Measurements from ENCODE around the gene TMEM63C.

Gene TMEM63C

GRCh38 chr14:77200406-77200985, 18.9 kb downstream of the TMEM63C start:
- DNase-seq = no peak

- DNase-seq = no peak
Observed at GRCh38 chr14:77201696-77202095, 20.1 kb downstream of the TMEM63C start.

DNA sequence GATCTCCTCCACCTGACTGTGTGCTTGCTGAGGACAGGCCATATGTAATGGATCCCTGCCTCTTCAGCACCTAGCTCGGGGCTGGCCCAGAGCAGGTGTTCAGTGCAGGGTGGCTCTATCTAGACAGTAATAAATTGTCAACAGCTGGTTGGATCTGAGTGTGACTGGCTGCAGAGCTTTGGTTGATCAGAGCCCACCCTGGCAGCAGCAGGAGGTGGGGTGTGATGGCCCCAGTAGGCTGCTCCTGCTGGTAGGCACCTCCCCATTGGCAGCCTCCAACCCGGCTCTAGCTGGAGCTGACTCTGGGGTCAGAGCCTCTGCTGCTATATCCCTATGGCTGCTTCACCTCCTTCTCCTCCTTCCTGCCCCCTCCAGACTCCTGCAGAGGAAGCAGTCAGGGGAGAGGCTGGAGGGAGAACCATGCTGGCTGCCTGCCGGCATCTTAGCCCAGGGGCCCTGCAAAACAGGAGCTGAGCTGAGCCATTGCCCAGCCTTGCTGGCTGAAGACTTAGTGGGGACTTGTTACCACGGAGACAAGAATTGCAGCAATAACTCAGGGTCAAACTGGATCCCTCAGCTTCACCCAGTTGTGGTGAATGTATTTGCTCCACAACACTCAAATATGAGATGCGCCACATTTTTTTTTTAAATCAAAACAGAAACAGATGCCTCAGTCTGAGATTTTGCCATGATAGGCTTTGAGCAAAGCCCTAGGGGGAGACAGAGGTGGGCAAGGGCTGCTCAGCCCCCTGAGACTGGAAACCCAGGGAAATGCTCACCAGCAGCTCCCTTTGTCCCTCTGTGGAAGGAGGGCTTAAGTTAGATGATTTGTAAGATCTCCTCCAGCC, 22.2 kb downstream of the TMEM63C start:
- no peak for DNase-seq

- DNase-seq = no peak
Observed at GRCh38 chr14:77204459-77204771, 22.8 kb downstream of the TMEM63C start.

DNA sequence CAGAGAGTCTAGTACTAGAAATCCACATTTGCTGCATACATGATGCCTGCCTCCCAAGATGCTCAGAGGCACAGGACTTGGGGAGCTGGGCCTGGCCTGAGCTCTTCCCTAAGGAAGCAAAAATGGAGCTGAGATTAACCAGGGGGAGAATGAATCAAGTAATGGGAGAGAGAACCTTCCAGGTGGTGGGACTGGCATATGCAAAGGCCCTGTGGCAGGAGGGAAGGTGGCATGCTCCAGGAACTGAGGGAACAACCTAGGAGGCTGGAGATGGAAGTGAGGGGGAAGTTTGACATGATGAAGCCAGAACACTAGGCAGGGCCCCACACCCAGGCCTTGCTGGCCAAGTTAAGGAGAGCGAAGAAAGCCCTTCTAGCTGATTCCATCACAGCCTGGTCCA, 23.3 kb downstream of the TMEM63C start:
- DNase-seq = no peak

DNA sequence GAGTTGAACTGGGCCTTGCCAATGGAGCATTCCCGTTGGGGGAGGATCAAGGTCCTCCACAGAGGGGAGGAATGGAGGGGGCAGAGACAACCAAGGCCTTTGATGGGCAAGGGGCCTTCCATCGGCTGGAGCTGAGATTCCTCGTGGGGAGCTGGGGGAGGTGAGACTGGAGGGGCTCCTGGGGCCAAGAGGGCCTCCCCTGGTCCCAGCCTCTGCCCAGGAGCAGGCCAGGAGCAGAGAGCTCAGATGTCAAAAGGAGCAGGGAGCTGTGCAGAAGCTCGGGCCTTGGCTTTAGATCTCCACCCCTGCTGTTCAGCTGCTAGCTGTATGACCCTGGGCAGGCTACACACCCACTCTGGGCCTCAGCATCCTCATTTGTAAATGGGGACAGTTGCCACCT, 24.0 kb downstream of the TMEM63C start:
- DNase-seq = no peak

- DNase-seq = no peak
Observed at GRCh38 chr14:77206261-77206824, 24.7 kb downstream of the TMEM63C start.

DNA sequence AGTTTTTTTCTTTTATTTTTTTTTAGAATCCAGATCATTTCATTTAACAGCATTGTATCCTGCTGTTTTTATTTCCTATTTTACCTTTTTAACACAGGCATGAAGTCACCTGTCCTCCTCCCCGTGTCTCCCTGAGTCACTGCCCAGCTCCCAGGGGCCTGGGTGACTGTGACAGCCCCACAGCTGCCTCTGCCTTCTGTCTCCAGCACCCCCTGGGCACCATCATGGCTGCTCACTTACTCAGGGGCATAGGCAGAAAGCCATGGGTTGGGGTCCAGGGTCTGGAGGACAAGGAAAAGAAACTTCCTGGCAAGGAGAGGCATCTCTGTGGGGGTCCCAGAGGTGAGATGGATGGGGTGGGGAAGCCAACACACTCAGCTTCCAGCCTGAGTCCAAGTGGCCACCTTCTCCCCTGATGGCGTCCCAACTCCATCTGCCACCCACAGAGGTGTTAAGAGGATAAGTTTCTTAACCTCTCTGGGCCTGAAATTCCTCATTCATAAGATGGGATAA, 25.3 kb downstream of the TMEM63C start:
- DNase-seq = no peak

GRCh38 chr14:77208291-77208978, 26.8 kb downstream of the TMEM63C start:
- peak; percentile 83 for DNase-seq

DNA sequence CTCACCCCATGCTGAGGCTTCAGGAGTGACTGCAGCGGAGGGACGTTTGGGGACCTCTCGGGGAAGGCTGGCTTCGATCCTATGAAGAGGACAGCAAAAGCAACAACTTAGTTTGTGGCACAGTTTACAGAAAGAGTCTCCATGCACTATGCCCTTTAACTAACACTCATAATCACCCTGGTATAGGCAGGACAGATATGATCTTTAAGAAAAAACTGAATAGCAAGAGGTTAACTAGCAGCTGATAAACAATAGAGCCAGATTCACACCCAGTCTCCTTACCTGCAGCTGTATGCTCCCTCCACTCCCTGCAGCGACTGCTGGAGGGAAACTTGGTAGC, 27.4 kb downstream of the TMEM63C start:
- no peak for DNase-seq

DNA sequence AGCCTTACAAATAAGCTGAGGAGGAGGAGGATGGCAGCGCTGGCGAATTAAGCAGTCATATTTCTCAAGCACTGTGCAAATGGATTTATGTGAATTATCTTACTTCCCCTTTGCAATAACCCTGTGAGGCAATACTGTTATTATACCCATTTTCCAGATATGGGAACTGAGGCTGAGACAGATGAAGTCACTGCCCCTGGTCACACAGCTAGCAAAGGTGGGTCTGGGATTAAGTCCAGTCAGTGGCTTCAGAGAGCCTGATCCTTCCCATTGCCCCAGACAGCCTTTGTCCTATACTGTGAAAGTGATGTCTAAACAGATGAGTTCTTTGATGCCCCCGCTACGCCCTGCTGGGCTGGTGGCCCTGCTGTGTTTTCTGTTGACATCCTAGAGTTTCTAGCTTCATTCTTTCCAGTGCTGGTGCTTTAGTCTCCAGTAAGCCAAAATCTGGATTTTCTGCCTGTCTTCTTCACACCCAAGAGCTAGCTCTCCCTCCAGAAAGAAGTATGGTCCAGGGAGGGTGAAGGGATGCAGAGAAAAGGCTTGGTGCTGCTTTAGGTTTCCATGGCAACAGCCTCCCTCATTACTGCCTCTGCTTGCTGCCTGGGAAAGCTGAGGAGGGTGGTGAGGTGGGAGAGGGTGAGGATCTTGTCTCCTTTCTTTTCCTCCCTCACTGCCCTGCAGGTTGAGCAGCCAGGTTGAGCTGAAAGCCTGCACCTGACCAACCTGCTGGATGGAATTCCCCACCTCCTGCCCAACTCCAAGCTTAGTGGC, 30.7 kb downstream of the TMEM63C start:
- DNase-seq = no peak

DNA sequence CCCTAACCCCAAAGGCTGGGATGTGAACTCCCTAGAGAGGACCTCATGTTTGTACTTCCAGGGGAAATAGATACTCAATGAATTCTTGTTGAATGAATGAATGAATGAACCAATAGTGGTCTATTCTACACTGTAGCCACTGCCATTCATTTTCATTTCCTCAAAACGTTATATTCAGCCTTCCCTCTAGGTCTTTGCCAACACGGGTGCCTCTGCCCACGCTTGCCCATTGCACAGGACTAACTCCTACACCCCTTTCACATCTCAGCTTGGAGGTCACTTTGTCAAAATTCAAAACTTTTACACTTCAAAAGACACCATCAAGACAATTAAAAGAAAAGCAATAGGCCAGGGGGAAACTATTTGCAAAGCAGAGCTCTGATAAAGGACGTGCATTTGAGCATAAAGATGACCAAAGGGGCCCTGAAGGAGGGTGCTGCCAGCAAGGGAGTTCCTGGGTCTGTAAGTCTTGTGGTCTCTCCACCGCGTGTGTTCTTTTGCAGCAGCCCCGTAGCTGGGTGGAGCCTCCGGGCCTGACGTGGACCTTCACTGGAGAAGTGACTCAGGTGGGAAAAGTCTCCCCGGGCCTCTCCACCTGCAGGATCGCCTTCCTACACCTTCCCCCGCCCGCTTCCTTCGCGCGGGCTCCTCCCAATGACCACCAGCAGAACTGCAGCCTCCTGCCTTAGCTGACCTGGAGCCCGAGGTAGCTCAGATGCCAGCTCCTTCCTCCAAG, 31.5 kb downstream of the TMEM63C start:
- peak; percentile 73 for DNase-seq

- DNase-seq = no peak
Observed at GRCh38 chr14:77213679-77214016, 32.0 kb downstream of the TMEM63C start.

GRCh38 chr14:77214216-77214615, 32.6 kb downstream of the TMEM63C start:
- DNase-seq = no peak

DNA sequence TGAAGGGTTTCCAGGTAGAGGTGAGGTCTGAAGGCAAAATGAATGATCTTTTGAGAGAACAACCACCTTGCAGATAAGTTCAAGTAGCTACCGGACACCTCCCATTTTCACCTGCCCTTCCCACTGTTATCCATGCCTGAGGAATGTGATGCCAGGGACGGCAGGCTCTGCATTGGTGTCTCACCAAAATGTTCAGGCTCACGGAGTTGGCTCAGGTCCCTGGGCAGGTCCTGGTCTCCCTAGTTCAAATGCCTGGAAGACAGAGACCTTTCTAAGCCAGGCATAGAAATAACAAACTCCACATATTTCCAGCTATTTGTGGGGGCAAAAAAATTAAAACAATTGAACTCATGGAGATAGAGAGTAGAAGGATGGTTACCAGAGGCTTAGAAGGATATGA, 36.0 kb downstream of the TMEM63C start:
- no peak for DNase-seq

DNA sequence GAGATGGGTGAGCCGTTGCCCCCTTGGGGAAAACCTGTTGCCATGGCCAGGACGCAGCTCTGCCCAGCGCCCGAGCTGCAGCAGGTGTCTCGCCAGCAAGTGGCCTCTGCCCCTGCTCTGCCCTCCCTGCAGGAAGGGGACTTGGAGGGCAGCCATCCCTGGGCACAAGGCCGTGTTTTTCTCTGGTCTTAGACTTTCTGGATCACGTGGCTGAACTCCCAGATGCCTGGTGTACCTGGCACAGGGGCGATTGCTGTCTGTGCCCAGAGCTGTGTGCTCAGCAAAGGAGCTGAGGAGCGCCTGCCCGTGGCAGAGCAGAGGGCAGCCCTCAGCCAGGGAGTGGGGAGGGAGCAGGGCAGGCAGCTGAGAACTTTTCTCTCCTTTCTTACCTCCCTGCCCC, 38.0 kb downstream of the TMEM63C start:
- DNase-seq = no peak

- no peak for DNase-seq
Observed at GRCh38 chr14:77220246-77221017, 38.8 kb downstream of the TMEM63C start.

DNA sequence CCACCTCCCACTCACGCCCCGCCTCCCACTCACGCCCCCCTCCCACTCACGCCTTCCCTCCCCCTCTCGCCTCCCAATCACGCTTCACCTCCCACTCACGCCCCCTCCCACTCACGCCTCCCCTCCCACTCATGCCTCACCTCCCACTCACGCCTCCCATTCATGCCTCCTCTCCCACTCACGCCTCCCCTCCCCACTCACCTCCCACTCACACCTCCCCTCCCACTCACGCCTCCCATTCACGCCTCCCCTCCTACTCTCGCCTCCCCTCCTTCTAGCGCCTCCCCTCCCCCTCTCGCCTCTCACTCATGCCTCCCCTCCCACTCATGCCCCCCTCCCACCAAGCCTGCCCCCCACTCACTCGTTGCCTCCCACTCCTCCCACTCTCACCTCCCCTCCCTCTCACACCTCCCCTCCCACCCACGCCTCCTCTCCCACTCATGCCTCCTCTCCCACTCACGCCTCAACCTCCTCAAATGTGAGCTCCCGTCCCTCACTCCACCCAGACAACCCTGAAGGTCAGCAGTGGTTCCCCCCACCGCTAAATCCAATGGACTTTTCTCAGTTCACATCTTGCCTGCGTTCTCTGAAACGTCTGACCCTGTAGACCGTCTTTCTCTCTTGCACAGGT, 39.8 kb downstream of the TMEM63C start:
- no peak for DNase-seq

DNA sequence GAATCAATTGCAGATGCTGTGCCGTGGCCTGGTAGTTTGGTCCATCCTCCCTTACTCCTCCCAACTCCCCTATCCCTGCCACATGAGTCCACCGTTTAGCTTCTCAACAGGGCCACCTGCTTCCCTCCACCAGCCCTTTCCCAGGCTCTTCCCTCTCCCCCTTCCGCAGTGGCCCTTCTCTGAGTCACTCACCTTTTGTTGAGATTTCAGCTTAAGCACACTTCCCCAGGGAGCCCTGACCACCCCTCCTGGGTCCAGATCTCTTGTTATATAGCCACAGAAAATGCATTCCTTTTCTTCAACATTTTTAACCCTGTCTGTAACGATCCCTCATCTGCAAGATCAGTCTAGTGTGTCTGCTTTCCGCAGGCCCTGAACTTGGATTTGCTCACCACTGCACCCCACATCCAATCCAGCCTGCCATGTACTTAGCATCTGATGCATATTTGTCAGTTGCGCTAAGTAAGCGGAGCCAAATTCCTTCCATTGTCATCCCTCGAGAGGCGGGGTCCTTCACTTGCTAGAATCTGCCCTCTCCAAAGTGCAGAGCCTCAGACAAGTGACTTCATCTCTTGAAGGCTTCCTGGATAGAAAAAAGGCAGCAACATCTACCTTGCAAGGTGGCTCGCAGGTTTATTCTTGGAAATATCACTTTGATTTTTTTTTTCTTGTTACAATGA, 41.1 kb downstream of the TMEM63C start:
- DNase-seq = no peak

GRCh38 chr14:77224212-77224611, 42.6 kb downstream of the TMEM63C start:
- DNase-seq = no peak

- no peak for DNase-seq
Observed at GRCh38 chr14:77225254-77225653, 43.7 kb downstream of the TMEM63C start.

Measured in hematopoietic multipotent progenitor cell treated with erythropoietin and hydrocortisone succinate and interleukin-3 and kit ligand, for 6 days (in vitro differentiated cells).